Measurements from ENCODE around the gene GOSR2. TPM values are rescaled to one million over a fixed set of nuclear protein-coding genes. Genes with fewer than 3 reads are reported as not detected.

GOSR2 gene
- total and polyA plus RNA-seq, 2 of the 13 experiments (the other 11 are each of a cell fraction or from before 2014, with no cell fraction given) = 61.5 to 63.9 TPM

- TF ChIP-seq BRF2 (CRISPR knock-in tag; IDR thresholded peaks at IDR 0.05) (peak; percentile 95), HNF4G (IDR thresholded peaks at IDR 0.05; ENCODE audit: borderline replicate concordance, low read depth, low read length) (0 out of 2 replicates have a peak, but pooled peaks have one; percentile 3), HNF4G (CRISPR knock-in tag; IDR thresholded peaks at IDR 0.05; ENCODE audit: borderline replicate concordance, low read depth) (peak; percentile 70), PHF5A (CRISPR knock-in tag; IDR thresholded peaks at IDR 0.05; ENCODE audit: low read depth, unreplicated experiment) (peak; percentile 94), SOX13 (IDR thresholded peaks at IDR 0.05) (no peak), SOX13 (CRISPR knock-in tag; conservative IDR thresholded peaks at IDR 0.05 in 1 of 2, IDR thresholded peaks at IDR 0.05 in 1 of 2) (peak in 1 of 2 experiments; percentile 57; a peak in 1 of 4 replicates), ZNF343 (CRISPR knock-in tag; IDR thresholded peaks at IDR 0.05) (peak; percentile 85; the same call in 1 of the 2 replicates), TGIF2 (CRISPR knock-in tag; IDR thresholded peaks at IDR 0.05) (peak; percentile 90; the same call in 1 of the 2 replicates), POGK (CRISPR knock-in tag; conservative IDR thresholded peaks at IDR 0.05) (peak; percentile 98), KIAA2018 (CRISPR knock-in tag; IDR thresholded peaks at IDR 0.05; ENCODE audit: borderline replicate concordance) (peak; percentile 90), ZNF775 (CRISPR knock-in tag; IDR thresholded peaks at IDR 0.05; ENCODE audit: borderline replicate concordance) (peak; percentile 67; the same call in 1 of the 2 replicates)
- TF ChIP-seq, protein P1, sequence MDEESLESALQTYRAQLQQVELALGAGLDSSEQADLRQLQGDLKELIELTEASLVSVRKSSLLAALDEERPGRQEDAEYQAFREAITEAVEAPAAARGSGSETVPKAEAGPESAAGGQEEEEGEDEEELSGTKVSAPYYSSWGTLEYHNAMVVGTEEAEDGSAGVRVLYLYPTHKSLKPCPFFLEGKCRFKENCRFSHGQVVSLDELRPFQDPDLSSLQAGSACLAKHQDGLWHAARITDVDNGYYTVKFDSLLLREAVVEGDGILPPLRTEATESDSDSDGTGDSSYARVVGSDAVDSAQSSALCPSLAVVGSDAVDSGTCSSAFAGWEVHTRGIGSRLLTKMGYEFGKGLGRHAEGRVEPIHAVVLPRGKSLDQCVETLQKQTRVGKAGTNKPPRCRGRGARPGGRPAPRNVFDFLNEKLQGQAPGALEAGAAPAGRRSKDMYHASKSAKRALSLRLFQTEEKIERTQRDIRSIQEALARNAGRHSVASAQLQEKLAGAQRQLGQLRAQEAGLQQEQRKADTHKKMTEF (CRISPR knock-in tag; IDR thresholded peaks at IDR 0.05) = peak; percentile 98
Measured at GRCh38 chr17:46922804-46923635, at the start of gene GOSR2 (continued).

Measured in HepG2 (cell line).